ENCODE results near the gene MAX. TPM values are rescaled to one million over a fixed set of nuclear protein-coding genes. Genes with fewer than 3 reads are reported as not detected.

MAX gene
- total RNA-seq, 1 donor from 2014 or later = 116 TPM

GRCh38 chr14:65072256-65072655, 30.1 kb downstream of the MAX start:
- Mint-ChIP-seq H3K9me3 (no peaks in the 10 kb centered on the region), H3K36me3 (ENCODE audit: low read depth) (peaks cover 67% of the 10 kb centered on the region), H3K4me1 (peaks cover 29% of the 10 kb centered on the region), H3K27ac (no peak overlapping the region), H3K4me3 (no peak overlapping the region), H3K27me3 (no peaks in the 10 kb centered on the region)
- ChIA-PET CTCF (no interaction called here), POLR2A (no interaction called here)
- TF ChIP-seq CTCF (IDR thresholded peaks at IDR 0.05) = no peak
- intact Hi-C loops (cut with micrococcal nuclease) = no loop called here
- no peak for DNase-seq
- no peak for ATAC-seq (ENCODE audit: low read depth)

- Mint-ChIP-seq H3K27me3 (no peaks in the 10 kb centered on the region), H3K4me3 (no peak overlapping the region), H3K9me3 (no peaks in the 10 kb centered on the region), H3K27ac (no peak overlapping the region), H3K4me1 (peaks cover 29% of the 10 kb centered on the region), H3K36me3 (ENCODE audit: low read depth) (peaks cover 62% of the 10 kb centered on the region)
- TF ChIP-seq CTCF (IDR thresholded peaks at IDR 0.05) = no peak
- no peak for DNase-seq
- no peak for ATAC-seq (ENCODE audit: low read depth)
- intact Hi-C loops (cut with micrococcal nuclease) = no loop called here
- CTCF ChIA-PET = no interaction called here
- POLR2A ChIA-PET = no interaction called here
These were observed 30.8 kb downstream of the MAX start for GRCh38 chr14:65071544-65071943.

GRCh38 chr14:65070471-65070976, 31.8 kb downstream of the MAX start:
- no peak for TF ChIP-seq CTCF (IDR thresholded peaks at IDR 0.05)
- Mint-ChIP-seq H3K27me3 (no peaks in the 10 kb centered on the region), H3K36me3 (ENCODE audit: low read depth) (peaks cover 62% of the 10 kb centered on the region), H3K4me3 (peak overlapping the region; percentile 11), H3K9me3 (no peaks in the 10 kb centered on the region), H3K4me1 (peaks cover 26% of the 10 kb centered on the region), H3K27ac (no peak overlapping the region)
- no peak for DNase-seq
- intact Hi-C loops (cut with micrococcal nuclease) = no loop called here
- peak; percentile 40 for ATAC-seq (ENCODE audit: low read depth)
- ChIA-PET CTCF (interaction anchor here (1.2 kb wide), 1 partner anchor 179 kb away, joined by 3 read pairs; no protein-coding TSS in a partner anchor), POLR2A (no interaction called here)

- Mint-ChIP-seq H3K4me1 (peaks cover 20% of the 10 kb centered on the region), H3K36me3 (ENCODE audit: low read depth) (peaks cover 61% of the 10 kb centered on the region)
- intact Hi-C loops (cut with micrococcal nuclease) = no loop called here
These were observed 32.4 kb downstream of the MAX start for GRCh38 chr14:65069874-65070413.

GRCh38 chr14:65065719-65066118, 36.6 kb downstream of the MAX start:
- Mint-ChIP-seq H3K4me3 (no peak overlapping the region), H3K4me1 (peaks cover 4% of the 10 kb centered on the region), H3K27ac (no peak overlapping the region), H3K9me3 (no peaks in the 10 kb centered on the region), H3K27me3 (no peaks in the 10 kb centered on the region), H3K36me3 (ENCODE audit: low read depth) (peaks cover 76% of the 10 kb centered on the region)
- no peak for TF ChIP-seq CTCF (IDR thresholded peaks at IDR 0.05)
- ChIA-PET POLR2A (no interaction called here), CTCF (no interaction called here)
- intact Hi-C loops (cut with micrococcal nuclease) = no loop called here
- DNase-seq (no peak), ATAC-seq (ENCODE audit: low read depth) (no peak)

More at GRCh38 chr14:65069874-65070413, 32.4 kb downstream of the MAX start:
- ChIA-PET POLR2A (no interaction called here), CTCF (interaction anchor here (1.2 kb wide), 1 partner anchor 178 kb away, joined by 3 read pairs; no protein-coding TSS in a partner anchor)
- Mint-ChIP-seq H3K9me3 (no peaks in the 10 kb centered on the region), H3K27ac (no peak overlapping the region), H3K27me3 (no peaks in the 10 kb centered on the region), H3K4me3 (no peak overlapping the region)
- TF ChIP-seq CTCF (IDR thresholded peaks at IDR 0.05) = no peak
- DNase-seq (no peak), ATAC-seq (ENCODE audit: low read depth) (no peak)

Data from activated B cell treated with CpG ODN at 0.5 μM for 24 hours (primary cell).